HepG2 (cell line): ENCODE measurements around the gene ZNF212. TPM values are rescaled to one million over a fixed set of nuclear protein-coding genes. Genes with fewer than 3 reads are reported as not detected.

Source experiments
- ATAC-seq: fragments of 200-7000 bp; cut with Tn5 transposase; 3 replicates; pipeline ENCODE4 v1.9.1; 2020; ENCODE audit warnings: mild to moderate bottlenecking, moderate library complexity
- BruUV-seq: library from RNA; stranded (reverse); fragments of 400-500 nt; replicated peaks from 2 replicates; lab custom pipeline; 2021; lab: Mats Ljungman, UMichigan
- CTCF ChIA-PET: fragments of 300-600 bp; formaldehyde crosslinking; extraction: SDS; loops from one replicate; lab custom pipeline; 2021; ENCODE audit warnings: low total read pairs, inconsistent platforms, low intra/inter-chr PET ratio; lab: Yijun Ruan, JAX
- POLR2A ChIA-PET: fragments of 350-600 bp; sonication (Branson Sonifier 250); formaldehyde crosslinking; loops from one replicate; lab custom pipeline; 2020; ENCODE audit warnings: antibody characterized with exemption, inconsistent platforms; lab: Yijun Ruan, JAX
- DNase-seq: peaks from one replicate; pipeline ENCODE4 v3.0.0-alpha.2; 2015; ENCODE audit warnings: low spot score
- FAIRE-seq: peaks from 3 replicates; lab custom pipeline; 2011; peaks lifted over from hg19 to GRCh38; lab: Jason Lieb, UNC
- H2AFZ ChIP-seq: one replicate; pipeline ENCODE4 v1.6.1; 2011; ENCODE audit warnings: low read length, inconsistent platforms
- H3K27ac ChIP-seq: fragments of 300-600 bp; 3 replicates; pipeline ENCODE4 v1.8.0; 2011; ENCODE audit warnings: mixed run types, mild to moderate bottlenecking, mixed read lengths, low read length, inconsistent platforms; ENCODE audit not compliant: insufficient read depth; ENCODE audit errors: extremely low read length
- H3K27me3 ChIP-seq, 2 experiments: fragments of 200-600 bp in 1 of 2; 2 replicates in 1 of 2; 3 replicates in 1 of 2; pipeline versions ENCODE4 v1.6.0 to v1.8.0; 2011; ENCODE audit warnings: low read length in 2 of 2, mild to moderate bottlenecking in 2 of 2, moderate library complexity in 2 of 2, inconsistent platforms in 1 of 2; ENCODE audit not compliant: insufficient read depth in 2 of 2, control insufficient read depth in 1 of 2
- H3K36me3 ChIP-seq, 2 experiments: fragments of 200-600 bp in 1 of 2; replicated peaks in 1 of 2; 2 replicates in 1 of 2; 3 replicates in 1 of 2; pipeline versions ENCODE4 v1.5.1 to v1.8.0; 2011; ENCODE audit warnings: low read length in 2 of 2, inconsistent platforms in 1 of 2; ENCODE audit not compliant: insufficient read depth in 2 of 2, control insufficient read depth in 1 of 2
- H3K4me1 ChIP-seq: 2 replicates; pipeline ENCODE4 v1.5.1; 2012; ENCODE audit warnings: low read length, inconsistent platforms; ENCODE audit not compliant: insufficient read depth
- H3K4me2 ChIP-seq: 2 replicates; pipeline ENCODE4 v1.6.0; 2011; ENCODE audit warnings: low read depth, low read length, inconsistent platforms
- H3K4me3 ChIP-seq, 3 experiments: fragments of 200-600 bp in 1 of 3; sonication (generic), shearing (Covaris generic) in 1 of 3; replicated peaks in 1 of 3; 2 replicates each; pipeline ENCODE4 v1.5.1; 2011 to 2016; ENCODE audit warnings: low read length in 3 of 3, inconsistent platforms in 2 of 3, low read depth in 2 of 3, mild to moderate bottlenecking in 2 of 3, control low read depth in 1 of 3, mixed read lengths in 1 of 3; ENCODE audit not compliant: insufficient read depth in 1 of 3
- H3K79me2 ChIP-seq: one replicate; pipeline ENCODE4 v1.6.1; 2011; ENCODE audit warnings: low read length, inconsistent platforms; ENCODE audit not compliant: insufficient read depth
- H3K9ac ChIP-seq: 2 replicates; pipeline ENCODE4 v1.6.0; 2011; ENCODE audit warnings: mild to moderate bottlenecking, low read depth, low read length, inconsistent platforms; ENCODE audit not compliant: insufficient read depth
- H3K9me3 ChIP-seq: 2 replicates; pipeline ENCODE4 v1.5.1; 2012; ENCODE audit warnings: mild to moderate bottlenecking, low read length
- H4K20me1 ChIP-seq: 2 replicates; pipeline ENCODE4 v1.6.0; 2011; ENCODE audit warnings: inconsistent platforms, mild to moderate bottlenecking, low read length, moderate library complexity; ENCODE audit not compliant: insufficient read depth
- IKZF4 ChIP-seq: sonication (generic); formaldehyde crosslinking; IDR thresholded peaks from 2 replicates; pipeline ENCODE4 v1.5.1; 2020; ENCODE audit warnings: borderline replicate concordance, mild to moderate bottlenecking, low read depth, missing genetic modification reagents; ENCODE audit errors: not compliant biosample characterization
- LBX2 ChIP-seq: sonication (generic); formaldehyde crosslinking; IDR thresholded peaks from 2 replicates; pipeline ENCODE4 v1.5.0; 2020; ENCODE audit warnings: missing genetic modification reagents, mild to moderate bottlenecking, borderline replicate concordance
- MEIS1 ChIP-seq: sonication (generic); formaldehyde crosslinking; IDR thresholded peaks from 2 replicates; pipeline ENCODE4 v1.9.0; 2021; ENCODE audit warnings: mild to moderate bottlenecking, missing genetic modification reagents, moderate library complexity, borderline replicate concordance
- MIER3 ChIP-seq: IDR thresholded peaks from 2 replicates; pipeline ENCODE4 v1.6.1; 2016; ENCODE audit warnings: missing compliant biosample characterization, borderline replicate concordance
- ZEB1 ChIP-seq: IDR thresholded peaks from 2 replicates; pipeline ENCODE4 v1.6.1; 2012; ENCODE audit warnings: mild to moderate bottlenecking, low read depth, inconsistent platforms; ENCODE audit not compliant: insufficient replicate concordance
- ZNF616 ChIP-seq: sonication (generic); formaldehyde crosslinking; IDR thresholded peaks from 2 replicates; pipeline ENCODE4 v1.5.0; 2020; ENCODE audit warnings: low read depth, mild to moderate bottlenecking, missing genetic modification reagents
- WGBS: methylation state at CpG from one replicate; pipeline ENCODE4 v1.1.6; 2017; ENCODE audit warnings: low lambda C conversion rate; 5-methylcytosine and 5-hydroxymethylcytosine counted together
- in situ Hi-C: cut with HindIII; loops from 2 replicates; pipeline ENCODE4 v1.10.0; 2017; ENCODE audit warnings: low pct_unique_long_range_greater_than_20kb; ENCODE audit not compliant: extremely low pct_ligation_motif_present
- intact Hi-C: fragments of 100-400 bp; cut with micrococcal nuclease; formaldehyde crosslinking; loops from one replicate; pipeline ENCODE4 v1.10.0; 2022; ENCODE audit not compliant: unreplicated experiment
- polyA plus RNA-seq, 8 experiments: library from polyadenylated mRNA; depleted of rRNA in 3 of 8; stranded (reverse) in 7 of 8; unstranded in 1 of 8; fragments of >200 nt; fragmentation: Illumina TruSeq in 4 of 8; extraction: Trizol in 4 of 8; gene quantifications; 2 replicates each; pipeline versions ENCODE4 v1.2.1 to v1.2.3, GENCODE V29; 2011 to 2016; ENCODE audit warnings: low read depth in 4 of 8, missing spikeins in 1 of 8, mixed read lengths in 1 of 8; ENCODE audit not compliant: insufficient read depth in 1 of 8
- total RNA-seq, 5 experiments: library from RNA; depleted of rRNA; stranded (reverse); fragments of >200 nt; fragmentation: Illumina TruSeq; extraction: Trizol; gene quantifications; 2 replicates each; pipeline ENCODE4 v1.2.3, GENCODE V29; 2016; ENCODE audit warnings: low read depth in 1 of 5

ZNF212 gene
- total and polyA plus RNA-seq, 2 of the 13 experiments (the other 11 are each of a cell fraction or from before 2014, with no cell fraction given): 2.6 to 3.8 TPM

GRCh38 chr7:149191851-149192250 is 47.6 kb upstream of the ZNF212 start:
- in situ Hi-C loops: no loop called here
- DNase-seq: no peak
- H3K9ac ChIP-seq: peak overlapping the region; percentile 2; the same call in 1 of the 2 replicates
- no TSS peak for BruUV-seq
- peaks cover 13% of the 10 kb centered on the region for H3K79me2 ChIP-seq
- no peak overlapping the region for H2AFZ ChIP-seq
- peaks cover 27% of the 10 kb centered on the region for H3K4me1 ChIP-seq
- WGBS: 32% methylated on average over 5 of the region's 5 CpGs
- peak overlapping the region in 1 of 3 experiments; percentile 41; a peak in 1 of 6 replicates for H3K4me3 ChIP-seq
- TF ChIP-seq MIER3 (CRISPR knock-in tag) (no peak), IKZF4 (CRISPR knock-in tag) (no peak), MEIS1 (CRISPR knock-in tag) (no peak)
- TF ChIP-seq, all 625 proteins: peak for 0
- no peaks in the 10 kb centered on the region for H4K20me1 ChIP-seq
- intact Hi-C loops: no loop called here
- H3K4me2 ChIP-seq: peak overlapping the region; percentile 54
- ChIA-PET POLR2A (no interaction called here), CTCF (no interaction called here)
- no peaks in the 10 kb centered on the region for H3K36me3 ChIP-seq
- no peak for FAIRE-seq
- no peak for ATAC-seq
- peaks cover 0 to 7% of the 10 kb centered on the region in 2 experiments; a peak in 2 of 5 replicates for H3K27me3 ChIP-seq
- H3K27ac ChIP-seq: no peak overlapping the region
- no peaks in the 10 kb centered on the region for H3K9me3 ChIP-seq

- in situ Hi-C loops: no loop called here
- Histone ChIP-seq H3K4me1 (peaks cover 32% of the 10 kb centered on the region), H3K4me2 (peak overlapping the region; percentile 95), H3K4me3 (peak overlapping the region; percentile 81 to 92 (median 90)), H3K36me3 (peaks cover 9 to 17% of the 10 kb centered on the region in 2 experiments; a peak in 4 of 5 replicates), H4K20me1 (no peaks in the 10 kb centered on the region), H3K27me3 (peaks cover 0 to 7% of the 10 kb centered on the region in 2 experiments; a peak in 2 of 5 replicates), H3K79me2 (peaks cover 31% of the 10 kb centered on the region), H3K9me3 (no peaks in the 10 kb centered on the region), H3K27ac (no peak overlapping the region), H2AFZ (peak overlapping the region; percentile 83), H3K9ac (peak overlapping the region; percentile 93; the same call in 1 of the 2 replicates)
- CTCF ChIA-PET: interaction anchor here (1.0 kb wide), 1 partner anchor 47 kb away, joined by 4 read pairs; the partner anchor contains the start of gene ZNF398
- no peak for FAIRE-seq
- 33% methylated on average over 4 of the region's 4 CpGs for WGBS
- DNase-seq: no peak
- POLR2A ChIA-PET: interaction anchor here (0.8 to 1.7 kb wide), 7 partner anchors 9 to 140 kb away, joined by 3 to 9 read pairs (median 4); partner anchors contain the start of genes ZNF398, ZNF425 and ZNF783
- intact Hi-C loops: loop anchor here (5.0 kb wide), 1 partner anchor 43 kb away; the partner anchor contains the start of gene ZNF212
- TF ChIP-seq ZEB1 (peak; percentile 11), ZNF616 (CRISPR knock-in tag) (0 out of 2 replicates have a peak, but pooled peaks have one; percentile 5), LBX2 (CRISPR knock-in tag) (no peak)
- no TSS peak for BruUV-seq
- 0 out of 3 replicates have a peak, but pooled peaks have one; percentile 0 for ATAC-seq
Observed at GRCh38 chr7:149194799-149195179, 44.7 kb upstream of the ZNF212 start.
